ENCODE data around the gene PNPLA3.
A peak's percentile ranks its signal among the peaks of the same experiment; 100 is the strongest.

PNPLA3 gene

GRCh38 chr22:43925433-43926348 lies 2.1 kb downstream of the PNPLA3 start:
- DNase-seq = no peak

GRCh38 chr22:43926349-43926710 lies 2.7 kb downstream of the PNPLA3 start:
- DNase-seq = no peak

GRCh38 chr22:43928468-43928867 lies 4.9 kb downstream of the PNPLA3 start:
- no peak for DNase-seq

- no peak for DNase-seq
Observed at GRCh38 chr22:43928908-43929307, 5.3 kb downstream of the PNPLA3 start.

GRCh38 chr22:43931771-43932170 lies 8.2 kb downstream of the PNPLA3 start:
- no peak for DNase-seq

- DNase-seq = no peak
Observed at GRCh38 chr22:43941449-43941848, 17.8 kb downstream of the PNPLA3 start.

- no peak for DNase-seq
Observed at GRCh38 chr22:43944670-43945430, 21.2 kb downstream of the PNPLA3 start.

- DNase-seq = peak; percentile 68
Observed at GRCh38 chr22:43945632-43946383, 22.2 kb downstream of the PNPLA3 start.

- DNase-seq = no peak
Observed at GRCh38 chr22:43946384-43946667, 22.7 kb downstream of the PNPLA3 start.

- DNase-seq = no peak
Observed at GRCh38 chr22:43948836-43949406, 25.3 kb downstream of the PNPLA3 start.

- no peak for DNase-seq
Observed at GRCh38 chr22:43951391-43951790, 27.8 kb downstream of the PNPLA3 start.

GRCh38 chr22:43951966-43952365 lies 28.4 kb downstream of the PNPLA3 start:
- DNase-seq = no peak

- no peak for DNase-seq
Observed at GRCh38 chr22:43953988-43954785, 30.6 kb downstream of the PNPLA3 start.

- peak; percentile 88 for DNase-seq
Observed at GRCh38 chr22:43955040-43955882, 31.7 kb downstream of the PNPLA3 start, which contains the start of gene SAMM50. SAMM50 (plus strand) TSS chr22:43955442; CDS start chr22:43955578, 136 bp downstream.

- DNase-seq = no peak
Observed at GRCh38 chr22:43955883-43956782, 32.5 kb downstream of the PNPLA3 start.

- no peak for DNase-seq
Observed at GRCh38 chr22:43956805-43957463, 33.3 kb downstream of the PNPLA3 start.

- DNase-seq = no peak
Observed at GRCh38 chr22:43957871-43958270, 34.3 kb downstream of the PNPLA3 start.

GRCh38 chr22:43964314-43964857 lies 40.8 kb downstream of the PNPLA3 start:
- DNase-seq = no peak

- DNase-seq = no peak
Observed at GRCh38 chr22:43967069-43967468, 43.5 kb downstream of the PNPLA3 start.
